Neuronal stem cell (in vitro differentiated cells): ENCODE results near the gene SUB1.

Source experiments
- DNase-seq: peaks from one replicate; pipeline ENCODE4 v3.0.0-alpha.2; 2013; ENCODE audit warnings: low spot score
- H2AFZ ChIP-seq: one replicate; pipeline ENCODE4 v1.6.1; 2013; ENCODE audit warnings: mild to moderate bottlenecking, low read length, inconsistent platforms
- H2AK5ac ChIP-seq: 2 replicates; pipeline ENCODE4 v1.6.1; 2013; ENCODE audit warnings: low read depth, mild to moderate bottlenecking, inconsistent platforms, low read length, moderate library complexity, mixed read lengths
- H2BK120ac ChIP-seq: 2 replicates; pipeline ENCODE4 v1.6.1; 2013; ENCODE audit warnings: low read depth, mild to moderate bottlenecking, inconsistent platforms, low read length, moderate library complexity, mixed read lengths
- H2BK12ac ChIP-seq: one replicate; pipeline ENCODE4 v1.6.1; 2013; ENCODE audit warnings: low read length, inconsistent platforms
- H2BK15ac ChIP-seq: 2 replicates; pipeline ENCODE4 v1.6.1; 2013; ENCODE audit warnings: mild to moderate bottlenecking, low read length, inconsistent platforms, mixed read lengths
- H2BK5ac ChIP-seq: one replicate; pipeline ENCODE4 v1.6.1; 2013; ENCODE audit warnings: inconsistent platforms, mild to moderate bottlenecking, low read length, moderate library complexity
- H3K14ac ChIP-seq: one replicate; pipeline ENCODE4 v1.6.1; 2013; ENCODE audit warnings: low read length, inconsistent platforms
- H3K18ac ChIP-seq: 2 replicates; pipeline ENCODE4 v1.6.1; 2013; ENCODE audit warnings: low read length, inconsistent platforms
- H3K23ac ChIP-seq: 2 replicates; pipeline ENCODE4 v1.6.1; 2013; ENCODE audit warnings: low read depth, mild to moderate bottlenecking, mixed read lengths, low read length, inconsistent platforms; ENCODE audit not compliant: poor library complexity
- H3K27ac ChIP-seq: replicated peaks from 3 replicates; pipeline ENCODE4 v1.5.1; 2013; ENCODE audit warnings: low read length, inconsistent platforms
- H3K27me3 ChIP-seq, 3 experiments: 2 replicates each; pipeline ENCODE4 v1.6.1; 2013; ENCODE audit warnings: low read length in 3 of 3, mild to moderate bottlenecking in 2 of 3, inconsistent platforms in 1 of 3, low read depth in 1 of 3, mixed read lengths in 1 of 3, moderate library complexity in 1 of 3; ENCODE audit not compliant: control insufficient read depth in 3 of 3, insufficient read depth in 3 of 3
- H3K36me3 ChIP-seq, 2 donors: replicated peaks in 1 of 2; 2 replicates each; pipeline ENCODE4 v1.6.1; 2013; ENCODE audit warnings: low read length in 2 of 2; ENCODE audit not compliant: control insufficient read depth in 2 of 2, insufficient read depth in 2 of 2
- H3K4ac ChIP-seq: 2 replicates; pipeline ENCODE4 v1.6.1; 2013; ENCODE audit warnings: inconsistent platforms, mild to moderate bottlenecking, low read length, moderate library complexity
- H3K4me1 ChIP-seq, 2 donors: 1 replicate in 1 of 2; 2 replicates in 1 of 2; pipeline ENCODE4 v1.6.1; 2013; ENCODE audit warnings: low read length in 2 of 2, low read depth in 1 of 2; ENCODE audit not compliant: control insufficient read depth in 2 of 2, insufficient read depth in 1 of 2
- H3K4me2 ChIP-seq: one replicate; pipeline ENCODE4 v1.6.1; 2013; ENCODE audit warnings: mild to moderate bottlenecking, low read length, inconsistent platforms; ENCODE audit not compliant: insufficient read depth, poor library complexity, severe bottlenecking
- H3K4me3 ChIP-seq, 2 donors: 2 replicates each; pipeline ENCODE4 v1.5.1; 2013; ENCODE audit warnings: low read length in 2 of 2, mild to moderate bottlenecking in 2 of 2, inconsistent platforms in 1 of 2, moderate library complexity in 1 of 2
- H3K79me1 ChIP-seq: one replicate; pipeline ENCODE4 v1.6.1; 2013; ENCODE audit warnings: low read depth, mild to moderate bottlenecking, inconsistent platforms, low read length, moderate library complexity
- H3K9ac ChIP-seq: one replicate; pipeline ENCODE4 v1.6.1; 2013; ENCODE audit warnings: mild to moderate bottlenecking, low read depth, low read length, inconsistent platforms; ENCODE audit not compliant: poor library complexity
- H3K9me3 ChIP-seq, 2 donors: replicated peaks in 1 of 2; 2 replicates each; pipeline versions ENCODE3 to v1.6.1; 2013; ENCODE audit warnings: low read length in 2 of 2, mild to moderate bottlenecking in 2 of 2, inconsistent platforms in 1 of 2, low read depth in 1 of 2, mixed read lengths in 1 of 2, moderate library complexity in 1 of 2; ENCODE audit not compliant: control insufficient read depth in 2 of 2, insufficient read depth in 1 of 2
- H4K8ac ChIP-seq: one replicate; pipeline ENCODE4 v1.6.1; 2013; ENCODE audit warnings: low read depth, mild to moderate bottlenecking, inconsistent platforms, low read length, moderate library complexity
- H4K91ac ChIP-seq: one replicate; pipeline ENCODE4 v1.6.1; 2013; ENCODE audit warnings: low read length, low read depth, mild to moderate bottlenecking, inconsistent platforms; ENCODE audit not compliant: poor library complexity
- WGBS, 2 donors: extraction: QIAGEN DNeasy Blood & Tissue Kit; methylation state at CpG; one replicate each; pipeline ENCODE4 v1.1.7; 2013; ENCODE audit warnings: missing lambda C conversion rate in 2 of 2, mixed read lengths in 1 of 2; ENCODE audit not compliant: insufficient read length in 2 of 2, insufficient replicate concordance in 1 of 2; ENCODE audit errors: extremely low coverage in 2 of 2; 5-methylcytosine and 5-hydroxymethylcytosine counted together

The SUB1 gene

DNA sequence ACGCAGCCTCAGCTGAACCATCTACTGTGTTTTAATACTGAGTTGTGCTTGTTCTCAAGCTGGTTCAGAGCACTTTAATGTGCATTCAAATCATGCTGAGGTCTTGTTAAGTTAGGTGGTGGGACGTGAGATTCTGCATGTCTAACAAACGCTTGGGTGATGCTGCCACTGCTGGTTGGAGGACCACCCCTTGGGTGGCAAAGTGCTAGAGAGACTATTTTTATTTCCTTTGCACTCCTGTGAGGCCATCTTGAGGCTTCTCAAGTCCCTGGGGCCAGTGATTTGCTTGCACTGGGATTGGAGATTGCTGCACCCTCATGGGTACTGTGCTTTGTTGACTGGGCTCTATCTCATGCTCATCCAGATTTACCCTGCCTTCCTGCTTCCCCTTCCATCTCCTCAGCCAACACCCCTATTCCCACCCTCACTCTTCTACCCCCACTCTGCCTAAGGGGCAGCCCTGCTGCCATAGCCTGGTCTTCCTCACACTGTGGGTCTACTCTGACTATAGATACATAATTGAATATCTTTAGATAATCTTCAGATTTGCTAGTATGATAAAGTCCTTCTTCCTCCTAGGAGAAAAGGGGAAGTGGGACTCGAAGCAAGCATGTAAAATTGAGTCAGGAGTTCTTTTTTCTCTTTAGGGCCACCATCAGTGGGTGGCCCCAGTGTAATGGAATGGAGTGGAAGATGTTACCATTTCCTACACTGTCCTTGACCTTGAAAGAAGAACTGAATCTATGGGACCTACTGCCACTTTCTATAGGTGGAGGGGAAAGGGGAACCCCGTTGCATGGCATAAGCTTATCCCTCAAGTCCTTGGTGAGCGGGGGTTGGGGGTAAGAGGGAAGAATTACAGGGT lies 45.1 kb upstream of the SUB1 start:
- no peak overlapping the region for H3K4me3 ChIP-seq
- H3K27me3 ChIP-seq, result no peaks in the 10 kb centered on the region
- H2AFZ ChIP-seq, result no peak overlapping the region
- WGBS, 2 donors, result no CpG with 5 or more reads among the region's 6 CpGs
- H3K9me3 ChIP-seq, result no peaks in the 10 kb centered on the region
- no peak overlapping the region for H2BK12ac ChIP-seq
- no peak overlapping the region for H2BK5ac ChIP-seq
- H3K79me1 ChIP-seq, result peaks cover 1% of the 10 kb centered on the region
- no peak overlapping the region for H3K27ac ChIP-seq
- no peak overlapping the region for H3K4ac ChIP-seq
- no peak overlapping the region for H3K14ac ChIP-seq
- DNase-seq, result no peak
- no peak overlapping the region for H3K9ac ChIP-seq
- peak overlapping the region; percentile 50 for H2AK5ac ChIP-seq
- H3K36me3 ChIP-seq, result no peaks in the 10 kb centered on the region
- no peak overlapping the region for H2BK15ac ChIP-seq
- H4K91ac ChIP-seq, result peak overlapping the region; percentile 22
- no peak overlapping the region for H4K8ac ChIP-seq
- H3K23ac ChIP-seq, result no peak overlapping the region
- peak overlapping the region; percentile 37 for H3K18ac ChIP-seq
- H2BK120ac ChIP-seq, result no peak overlapping the region
- H3K4me2 ChIP-seq, result no peak overlapping the region
- peaks cover 0 to 5% of the 10 kb centered on the region in 2 donors for H3K4me1 ChIP-seq

GRCh38 chr5:32541241-32541640 lies 44.1 kb upstream of the SUB1 start:
- H2AFZ ChIP-seq, result no peak overlapping the region
- H3K9me3 ChIP-seq, result no peaks in the 10 kb centered on the region
- H4K91ac ChIP-seq, result no peak overlapping the region
- H3K27me3 ChIP-seq, result no peaks in the 10 kb centered on the region
- no peak overlapping the region for H3K23ac ChIP-seq
- H2BK15ac ChIP-seq, result no peak overlapping the region
- no peak overlapping the region for H3K4me2 ChIP-seq
- no peak overlapping the region for H4K8ac ChIP-seq
- no peak overlapping the region for H2AK5ac ChIP-seq
- no peak overlapping the region for H3K27ac ChIP-seq
- WGBS, 2 donors, result no CpG with 5 or more reads among the region's 4 CpGs
- no peak overlapping the region for H2BK5ac ChIP-seq
- H3K4me1 ChIP-seq, result peaks cover 0 to 4% of the 10 kb centered on the region in 2 donors
- peaks cover 1% of the 10 kb centered on the region for H3K79me1 ChIP-seq
- H3K18ac ChIP-seq, result no peak overlapping the region
- no peak overlapping the region for H2BK120ac ChIP-seq
- no peak overlapping the region for H2BK12ac ChIP-seq
- no peak for DNase-seq
- H3K4ac ChIP-seq, result no peak overlapping the region
- no peak overlapping the region for H3K9ac ChIP-seq
- no peaks in the 10 kb centered on the region for H3K36me3 ChIP-seq
- H3K4me3 ChIP-seq, result no peak overlapping the region
- H3K14ac ChIP-seq, result no peak overlapping the region

DNA sequence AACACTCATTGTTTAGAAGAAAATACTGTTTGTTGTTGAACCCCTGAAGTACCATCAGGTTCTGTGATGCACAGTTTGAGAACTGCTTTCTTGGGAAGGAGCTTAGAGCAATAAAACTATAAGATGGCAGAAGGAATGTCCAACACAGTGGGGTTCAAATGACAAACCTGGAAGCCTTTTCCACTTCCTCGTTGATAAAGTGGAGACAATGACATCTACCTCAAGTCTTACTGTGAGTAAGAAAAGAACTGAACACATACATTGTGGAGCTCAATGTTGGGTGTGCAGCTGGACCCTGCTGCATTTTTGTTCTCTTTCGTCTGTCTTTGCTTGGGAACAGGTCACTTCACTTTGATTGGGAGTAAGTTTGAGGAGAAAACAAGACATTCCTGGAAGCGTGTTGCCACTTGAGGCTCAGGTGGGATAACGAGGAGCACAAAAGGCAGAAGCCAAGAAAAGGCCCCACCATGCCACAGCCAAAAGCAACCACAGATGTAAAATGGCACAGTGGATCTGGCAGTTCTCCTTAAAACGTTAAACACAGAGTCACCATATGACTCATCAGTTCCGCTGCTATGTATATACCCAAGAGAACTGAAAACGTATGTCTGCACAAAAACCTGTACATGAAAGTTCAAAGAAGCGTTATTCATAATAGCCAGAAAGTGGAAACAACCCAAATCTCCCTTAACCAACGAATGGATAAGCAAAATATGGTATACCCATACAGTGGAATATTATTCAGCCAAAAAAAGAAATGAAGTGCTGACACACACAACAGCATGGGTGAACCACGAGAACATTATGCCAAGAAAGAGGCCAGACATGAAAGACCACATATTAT lies 42.9 kb upstream of the SUB1 start:
- no peak overlapping the region for H3K18ac ChIP-seq
- no peak overlapping the region for H2BK15ac ChIP-seq
- no peaks in the 10 kb centered on the region for H3K27me3 ChIP-seq
- no peak overlapping the region for H2BK120ac ChIP-seq
- no peak overlapping the region for H3K23ac ChIP-seq
- no peak overlapping the region for H3K4me3 ChIP-seq
- H2BK12ac ChIP-seq, result no peak overlapping the region
- H3K36me3 ChIP-seq, result no peaks in the 10 kb centered on the region
- H2BK5ac ChIP-seq, result no peak overlapping the region
- no peak overlapping the region for H2AK5ac ChIP-seq
- H3K14ac ChIP-seq, result no peak overlapping the region
- WGBS, 2 donors, result no CpG with 5 or more reads among the region's 10 CpGs
- no peak overlapping the region for H3K9ac ChIP-seq
- H3K9me3 ChIP-seq, result no peaks in the 10 kb centered on the region
- H4K91ac ChIP-seq, result no peak overlapping the region
- H3K4ac ChIP-seq, result no peak overlapping the region
- H3K79me1 ChIP-seq, result peaks cover 1% of the 10 kb centered on the region
- no peak overlapping the region for H3K27ac ChIP-seq
- no peak overlapping the region for H4K8ac ChIP-seq
- no peak for DNase-seq
- H3K4me1 ChIP-seq, result peaks cover 0 to 2% of the 10 kb centered on the region in 2 donors
- H2AFZ ChIP-seq, result no peak overlapping the region
- no peak overlapping the region for H3K4me2 ChIP-seq

- Histone ChIP-seq H3K79me1 (peaks cover 1% of the 10 kb centered on the region), H3K9me3 (no peaks in the 10 kb centered on the region), H3K27ac (no peak overlapping the region), H3K14ac (no peak overlapping the region), H2BK120ac (no peak overlapping the region), H2AFZ (no peak overlapping the region), H2AK5ac (no peak overlapping the region), H3K4me3 (no peak overlapping the region), H3K36me3 (no peaks in the 10 kb centered on the region), H3K23ac (no peak overlapping the region), H3K18ac (no peak overlapping the region), H3K27me3 (no peaks in the 10 kb centered on the region), H2BK5ac (no peak overlapping the region), H3K9ac (no peak overlapping the region), H4K91ac (no peak overlapping the region), H4K8ac (no peak overlapping the region), H3K4me2 (no peak overlapping the region), H3K4ac (no peak overlapping the region), H2BK15ac (no peak overlapping the region), H3K4me1 (peaks cover 0 to 2% of the 10 kb centered on the region in 2 donors), H2BK12ac (no peak overlapping the region)
- DNase-seq, result no peak
- WGBS, 2 donors, result no CpG with 5 or more reads among the region's 8 CpGs
Measured at GRCh38 chr5:32543291-32543690, 42.1 kb upstream of the SUB1 start.
